ENCODE measurements around the gene AADAC. TPM values are rescaled to one million over a fixed set of nuclear protein-coding genes. Genes with fewer than 3 reads are reported as not detected.

The AADAC gene
- total RNA-seq, 3 donors from 2014 or later (not counting 1 experiment from before 2014, with no cell fraction given) = not detected

DNA sequence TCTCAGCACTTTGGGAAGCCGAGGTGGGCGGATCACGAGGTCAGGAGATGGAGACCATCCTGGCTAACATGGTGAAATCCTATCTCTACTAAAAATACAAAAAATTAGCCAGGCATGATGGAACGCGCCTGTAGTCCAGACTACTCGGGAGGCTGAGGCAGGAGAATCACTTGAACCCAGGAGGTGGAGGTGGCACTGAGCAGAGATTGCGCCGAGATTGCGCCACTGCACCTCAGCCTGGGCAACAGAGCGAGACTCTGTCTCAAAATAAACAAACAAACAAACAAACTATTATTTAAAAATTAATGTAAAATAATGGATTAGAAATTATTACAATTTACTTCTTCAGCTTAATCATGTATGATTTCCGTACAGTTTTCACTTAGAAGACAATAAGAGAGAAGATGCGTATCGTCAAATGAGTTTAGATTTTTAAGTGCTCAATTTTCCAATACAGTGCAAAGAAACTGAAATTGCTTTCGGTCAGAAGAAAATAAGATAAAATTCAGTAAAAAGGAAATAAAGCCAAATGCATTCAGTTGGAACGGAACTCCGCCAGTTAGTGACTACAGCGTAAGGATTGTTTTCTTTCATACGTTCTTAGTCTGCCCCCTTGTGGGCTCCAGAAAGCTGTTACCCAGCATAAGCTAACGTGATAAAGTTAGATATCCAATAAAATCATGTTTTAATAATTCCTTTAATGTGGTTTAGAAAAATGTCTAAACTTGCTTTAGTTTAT lies 24.8 kb downstream of the AADAC start:
- Mint-ChIP-seq H3K27me3 (ENCODE audit: low read depth in 2 of 2) (peaks cover 15 to 24% of the 10 kb centered on the region in 2 donors), H3K9me3 (no peaks in the 10 kb centered on the region), H3K36me3 (no peaks in the 10 kb centered on the region), H3K27ac (no peak overlapping the region), H3K4me3 (no peak overlapping the region), H3K4me1 (no peaks in the 10 kb centered on the region)
- Histone ChIP-seq H3K27me3 (ENCODE audit: control insufficient read depth, insufficient read depth, low read length) (no peaks in the 10 kb centered on the region), H3K36me3 (ENCODE audit: control insufficient read depth, insufficient read depth, low read length) (no peaks in the 10 kb centered on the region), H3K4me1 (ENCODE audit: control insufficient read depth, insufficient read depth, low read length) (peaks cover 3% of the 10 kb centered on the region), H3K27ac (ENCODE audit: low read length) (no peak overlapping the region), H3K9me3 (ENCODE audit: control insufficient read depth, insufficient read depth, low read length) (no peaks in the 10 kb centered on the region), H3K4me3 (ENCODE audit: low read length) (no peak overlapping the region)
- intact Hi-C loops (cut with micrococcal nuclease) = loop anchor here (1.0 to 5.0 kb wide), 4 partner anchors 370 to 681 kb away; no protein-coding TSS in a partner anchor
- 67% methylated on average over 16 of the region's 19 CpGs for WGBS (ENCODE audit: insufficient coverage)
- DNase-seq (peak in 1 of 2 donors; percentile 67), ATAC-seq (peak; percentile 70 to 84 (median 76))
- TF ChIP-seq, protein P1, sequence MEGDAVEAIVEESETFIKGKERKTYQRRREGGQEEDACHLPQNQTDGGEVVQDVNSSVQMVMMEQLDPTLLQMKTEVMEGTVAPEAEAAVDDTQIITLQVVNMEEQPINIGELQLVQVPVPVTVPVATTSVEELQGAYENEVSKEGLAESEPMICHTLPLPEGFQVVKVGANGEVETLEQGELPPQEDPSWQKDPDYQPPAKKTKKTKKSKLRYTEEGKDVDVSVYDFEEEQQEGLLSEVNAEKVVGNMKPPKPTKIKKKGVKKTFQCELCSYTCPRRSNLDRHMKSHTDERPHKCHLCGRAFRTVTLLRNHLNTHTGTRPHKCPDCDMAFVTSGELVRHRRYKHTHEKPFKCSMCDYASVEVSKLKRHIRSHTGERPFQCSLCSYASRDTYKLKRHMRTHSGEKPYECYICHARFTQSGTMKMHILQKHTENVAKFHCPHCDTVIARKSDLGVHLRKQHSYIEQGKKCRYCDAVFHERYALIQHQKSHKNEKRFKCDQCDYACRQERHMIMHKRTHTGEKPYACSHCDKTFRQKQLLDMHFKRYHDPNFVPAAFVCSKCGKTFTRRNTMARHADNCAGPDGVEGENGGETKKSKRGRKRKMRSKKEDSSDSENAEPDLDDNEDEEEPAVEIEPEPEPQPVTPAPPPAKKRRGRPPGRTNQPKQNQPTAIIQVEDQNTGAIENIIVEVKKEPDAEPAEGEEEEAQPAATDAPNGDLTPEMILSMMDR (IDR thresholded peaks at IDR 0.05) = peak; percentile 79

DNA sequence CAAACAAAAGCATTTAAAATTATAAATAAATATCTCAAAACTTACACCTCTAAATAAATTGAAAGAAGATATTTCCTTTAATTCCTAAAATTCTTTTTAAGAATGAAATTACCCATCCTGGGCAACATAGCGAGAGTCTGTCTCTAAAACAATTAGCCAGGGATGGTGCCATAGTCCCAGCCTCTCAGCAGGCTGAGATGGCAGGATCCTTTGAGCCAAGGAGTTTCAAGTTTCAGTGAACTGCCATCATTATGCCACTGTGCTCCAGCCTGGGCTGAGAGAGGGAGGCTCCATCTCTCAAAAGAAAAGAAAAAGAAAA lies 25.4 kb downstream of the AADAC start:
- H3K27me3 ChIP-seq (ENCODE audit: control insufficient read depth, insufficient read depth, low read length) = no peaks in the 10 kb centered on the region
- H3K27ac Mint-ChIP-seq = no peak overlapping the region
- TF ChIP-seq, protein P1 (IDR thresholded peaks at IDR 0.05) = peak; percentile 53
- DNase-seq (no peak), ATAC-seq (no peak)
- no peak overlapping the region for H3K4me3 ChIP-seq (ENCODE audit: low read length)
- intact Hi-C loops (cut with micrococcal nuclease) = loop anchor here (1.0 to 5.0 kb wide), 4 partner anchors 370 to 682 kb away; no protein-coding TSS in a partner anchor
- H3K27me3 Mint-ChIP-seq (ENCODE audit: low read depth in 2 of 2) = peaks cover 11 to 18% of the 10 kb centered on the region in 2 donors
- WGBS (ENCODE audit: insufficient coverage) = 92% methylated on average over 1 of the region's 1 CpG
- H3K4me1 ChIP-seq (ENCODE audit: control insufficient read depth, insufficient read depth, low read length) = peaks cover 3% of the 10 kb centered on the region
- H3K4me3 Mint-ChIP-seq = no peak overlapping the region
- H3K4me1 Mint-ChIP-seq = no peaks in the 10 kb centered on the region
- no peaks in the 10 kb centered on the region for H3K9me3 ChIP-seq (ENCODE audit: control insufficient read depth, insufficient read depth, low read length)
- H3K36me3 ChIP-seq (ENCODE audit: control insufficient read depth, insufficient read depth, low read length) = no peaks in the 10 kb centered on the region
- H3K9me3 Mint-ChIP-seq = no peaks in the 10 kb centered on the region
- no peaks in the 10 kb centered on the region for H3K36me3 Mint-ChIP-seq
- H3K27ac ChIP-seq (ENCODE audit: low read length) = no peak overlapping the region

DNA sequence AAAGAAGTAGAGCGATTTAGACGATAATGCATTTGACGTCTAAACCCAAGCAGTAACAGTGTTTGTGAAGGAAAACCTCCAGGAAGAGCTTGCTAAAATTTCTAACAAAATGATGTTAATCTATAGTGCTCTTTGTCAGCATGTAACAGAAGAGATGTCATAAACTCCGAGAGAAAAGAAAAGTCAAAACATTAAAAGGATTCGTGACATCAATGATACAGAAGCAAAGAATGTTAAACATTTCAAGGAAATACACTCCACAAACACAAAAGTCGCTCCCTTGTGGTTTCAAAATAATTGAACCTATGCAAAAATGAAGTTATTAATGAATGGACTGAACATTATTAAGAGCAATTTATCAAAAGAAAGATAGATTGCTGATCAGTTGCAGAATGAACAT lies 27.9 kb downstream of the AADAC start:
- Histone ChIP-seq H3K36me3 (ENCODE audit: control insufficient read depth, insufficient read depth, low read length) (no peaks in the 10 kb centered on the region), H3K4me3 (ENCODE audit: low read length) (no peak overlapping the region), H3K27ac (ENCODE audit: low read length) (no peak overlapping the region), H3K27me3 (ENCODE audit: control insufficient read depth, insufficient read depth, low read length) (no peaks in the 10 kb centered on the region), H3K4me1 (ENCODE audit: control insufficient read depth, insufficient read depth, low read length) (no peaks in the 10 kb centered on the region), H3K9me3 (ENCODE audit: control insufficient read depth, insufficient read depth, low read length) (no peaks in the 10 kb centered on the region)
- DNase-seq (no peak), ATAC-seq (no peak)
- no peaks in the 10 kb centered on the region for H3K4me1 Mint-ChIP-seq
- 95% methylated on average over 4 of the region's 6 CpGs for WGBS (ENCODE audit: insufficient coverage)
- intact Hi-C loops (cut with micrococcal nuclease) = no loop called here
- H3K27me3 Mint-ChIP-seq (ENCODE audit: low read depth in 2 of 2) = peaks cover 6 to 9% of the 10 kb centered on the region in 2 donors
- no peaks in the 10 kb centered on the region for H3K9me3 Mint-ChIP-seq
- peaks cover under 1% of the 10 kb centered on the region for H3K36me3 Mint-ChIP-seq
- H3K4me3 Mint-ChIP-seq = no peak overlapping the region
- TF ChIP-seq, protein P1 (IDR thresholded peaks at IDR 0.05) = no peak
- H3K27ac Mint-ChIP-seq = no peak overlapping the region

DNA sequence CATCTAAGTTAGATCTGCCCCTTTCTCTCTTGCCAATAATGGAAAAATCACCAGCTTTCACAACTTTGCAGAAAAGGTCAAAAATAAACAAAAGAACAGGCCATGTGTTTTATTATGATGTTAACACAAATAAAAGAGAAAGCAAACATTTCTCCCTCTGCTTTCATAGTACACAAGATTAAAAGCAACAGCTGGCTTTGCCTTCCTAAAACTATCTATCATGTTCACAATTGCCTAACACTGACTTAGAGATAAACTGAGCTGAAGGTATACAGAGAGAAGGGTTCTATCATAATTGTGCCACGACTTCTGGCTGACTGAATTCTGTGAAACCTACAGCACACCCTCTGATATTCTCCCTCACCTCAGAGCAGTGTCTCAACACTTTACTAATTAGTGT lies 29.4 kb downstream of the AADAC start:
- H3K4me1 ChIP-seq (ENCODE audit: control insufficient read depth, insufficient read depth, low read length) = no peaks in the 10 kb centered on the region
- Mint-ChIP-seq H3K27me3 (ENCODE audit: low read depth in 2 of 2) (peaks cover 0 to 2% of the 10 kb centered on the region in 2 donors), H3K27ac (no peak overlapping the region), H3K4me1 (no peaks in the 10 kb centered on the region), H3K9me3 (no peaks in the 10 kb centered on the region), H3K4me3 (no peak overlapping the region), H3K36me3 (peaks cover 6% of the 10 kb centered on the region)
- H3K36me3 ChIP-seq (ENCODE audit: control insufficient read depth, insufficient read depth, low read length) = no peaks in the 10 kb centered on the region
- WGBS (ENCODE audit: insufficient coverage) = 30% methylated on average over 1 of the region's 1 CpG
- H3K27me3 ChIP-seq (ENCODE audit: control insufficient read depth, insufficient read depth, low read length) = no peaks in the 10 kb centered on the region
- DNase-seq (no peak), ATAC-seq (no peak)
- no peak overlapping the region for H3K4me3 ChIP-seq (ENCODE audit: low read length)
- intact Hi-C loops (cut with micrococcal nuclease) = no loop called here
- TF ChIP-seq, protein P1 (IDR thresholded peaks at IDR 0.05) = no peak
- no peaks in the 10 kb centered on the region for H3K9me3 ChIP-seq (ENCODE audit: control insufficient read depth, insufficient read depth, low read length)
- H3K27ac ChIP-seq (ENCODE audit: low read length) = no peak overlapping the region

All from natural killer cell (primary cell).